ENCODE data around the gene MPV17L2.

The MPV17L2 gene

GRCh38 chr19:18168673-18169381 lies 24.2 kb upstream of the MPV17L2 start:
- Histone ChIP-seq H2AFZ (ENCODE audit: low read length) (no peak overlapping the region), H3K9me2 (replicated peaks; ENCODE audit: low read depth, low read length) (no peaks in the 10 kb centered on the region), H3K4me3 (ENCODE audit: low read length, poor library complexity, severe bottlenecking) (no peak overlapping the region), H3K4me2 (ENCODE audit: low read depth, low read length, poor library complexity, severe bottlenecking) (no peak overlapping the region), H3K4me1 (ENCODE audit: insufficient read depth, low read length, poor library complexity, severe bottlenecking) (peaks cover 4% of the 10 kb centered on the region), H3F3A (ENCODE audit: low read depth) (no peaks in the 10 kb centered on the region), H3K9ac (ENCODE audit: low read depth, low read length, poor library complexity, severe bottlenecking) (no peak overlapping the region), H3K79me2 (ENCODE audit: insufficient read depth, low read length) (no peaks in the 10 kb centered on the region), H3K27me3 (ENCODE audit: insufficient read depth, low read length, poor library complexity, severe bottlenecking) (no peaks in the 10 kb centered on the region), H3K9me3 (ENCODE audit: insufficient read depth, low read depth, low read length) (no peaks in the 10 kb centered on the region), H3K36me3 (ENCODE audit: insufficient read depth, low read length) (peaks cover 4% of the 10 kb centered on the region; the same call in 1 of the 2 replicates), H4K20me1 (ENCODE audit: insufficient read depth, low read length, poor library complexity, severe bottlenecking) (no peaks in the 10 kb centered on the region)
- TF ChIP-seq EZH2phosphoT487 (IDR thresholded peaks at IDR 0.05; ENCODE audit: borderline replicate concordance) (no peak), CTCF (conservative IDR thresholded peaks at IDR 0.05; ENCODE audit: low read length) (no peak)

- H3K36me3 ChIP-seq (ENCODE audit: insufficient read depth, low read length), result no peaks in the 10 kb centered on the region; the same call in 1 of the 2 replicates
- H3K79me2 ChIP-seq (ENCODE audit: insufficient read depth, low read length), result no peaks in the 10 kb centered on the region
- H3K4me3 ChIP-seq (ENCODE audit: low read length, poor library complexity, severe bottlenecking), result no peak overlapping the region
- TF ChIP-seq EZH2phosphoT487 (IDR thresholded peaks at IDR 0.05; ENCODE audit: borderline replicate concordance), result no peak
- no peak for TF ChIP-seq CTCF (conservative IDR thresholded peaks at IDR 0.05; ENCODE audit: low read length)
- no peaks in the 10 kb centered on the region for H3K9me3 ChIP-seq (ENCODE audit: insufficient read depth, low read depth, low read length)
- H2AFZ ChIP-seq (ENCODE audit: low read length), result no peak overlapping the region
- no peaks in the 10 kb centered on the region for H3F3A ChIP-seq (ENCODE audit: low read depth)
- H3K9ac ChIP-seq (ENCODE audit: low read depth, low read length, poor library complexity, severe bottlenecking), result no peak overlapping the region
- H3K4me1 ChIP-seq (ENCODE audit: insufficient read depth, low read length, poor library complexity, severe bottlenecking), result peaks cover 4% of the 10 kb centered on the region
- no peaks in the 10 kb centered on the region for H3K9me2 ChIP-seq (replicated peaks; ENCODE audit: low read depth, low read length)
- H4K20me1 ChIP-seq (ENCODE audit: insufficient read depth, low read length, poor library complexity, severe bottlenecking), result no peaks in the 10 kb centered on the region
- H3K4me2 ChIP-seq (ENCODE audit: low read depth, low read length, poor library complexity, severe bottlenecking), result no peak overlapping the region
- H3K27me3 ChIP-seq (ENCODE audit: insufficient read depth, low read length, poor library complexity, severe bottlenecking), result no peaks in the 10 kb centered on the region
Measured at GRCh38 chr19:18170714-18171255, 22.2 kb upstream of the MPV17L2 start.

- Histone ChIP-seq H2AFZ (ENCODE audit: low read length) (no peak overlapping the region), H3K79me2 (ENCODE audit: insufficient read depth, low read length) (no peaks in the 10 kb centered on the region), H3K36me3 (ENCODE audit: insufficient read depth, low read length) (no peaks in the 10 kb centered on the region; the same call in 1 of the 2 replicates), H3K9ac (ENCODE audit: low read depth, low read length, poor library complexity, severe bottlenecking) (no peak overlapping the region), H3K9me3 (ENCODE audit: insufficient read depth, low read depth, low read length) (no peaks in the 10 kb centered on the region), H3K9me2 (replicated peaks; ENCODE audit: low read depth, low read length) (no peaks in the 10 kb centered on the region), H3K4me2 (ENCODE audit: low read depth, low read length, poor library complexity, severe bottlenecking) (no peak overlapping the region), H3K27me3 (ENCODE audit: insufficient read depth, low read length, poor library complexity, severe bottlenecking) (no peaks in the 10 kb centered on the region), H3K4me3 (ENCODE audit: low read length, poor library complexity, severe bottlenecking) (no peak overlapping the region), H3F3A (ENCODE audit: low read depth) (no peaks in the 10 kb centered on the region), H3K4me1 (ENCODE audit: insufficient read depth, low read length, poor library complexity, severe bottlenecking) (peaks cover 4% of the 10 kb centered on the region), H4K20me1 (ENCODE audit: insufficient read depth, low read length, poor library complexity, severe bottlenecking) (no peaks in the 10 kb centered on the region)
- TF ChIP-seq EZH2phosphoT487 (IDR thresholded peaks at IDR 0.05; ENCODE audit: borderline replicate concordance) (no peak), CTCF (conservative IDR thresholded peaks at IDR 0.05; ENCODE audit: low read length) (no peak)
Measured at GRCh38 chr19:18171605-18172327, 21.3 kb upstream of the MPV17L2 start.

Measured in Loucy (cell line).